HCT116 (cell line): ENCODE data around the gene C9orf85.
A peak's percentile ranks its signal among the peaks of the same experiment; 100 is the strongest.

Experiments
- CTCF ChIP-seq, 3 experiments: fragments of 200-600 bp in 1 of 3; sonication (generic) in 1 of 3; IDR thresholded peaks in 2 of 3; conservative IDR thresholded peaks in 1 of 3; 2 replicates each; pipeline ENCODE4 v1.5.1; 2012 to 2017; ENCODE audit warnings: low read depth in 2 of 3, low read length in 2 of 3, antibody characterized with exemption in 1 of 3, borderline replicate concordance in 1 of 3, control low read depth in 1 of 3, mild to moderate bottlenecking in 1 of 3, mixed read lengths in 1 of 3, mixed run types in 1 of 3, moderate library complexity in 1 of 3; ENCODE audit not compliant: insufficient read depth in 1 of 3
- ELF1 ChIP-seq: IDR thresholded peaks from 2 replicates; pipeline ENCODE4 v1.6.1; 2012; ENCODE audit warnings: low read depth, borderline replicate concordance
- MAX ChIP-seq: IDR thresholded peaks from 2 replicates; pipeline ENCODE4 v1.6.1; 2012
- POLR2A ChIP-seq: IDR thresholded peaks from 2 replicates; pipeline ENCODE4 v1.7.0; 2011; ENCODE audit warnings: borderline replicate concordance; ENCODE audit not compliant: insufficient read depth, insufficient read length; ENCODE audit errors: extremely low read depth

- TF ChIP-seq CTCF (IDR thresholded peaks at IDR 0.05 in 2 of 3, conservative IDR thresholded peaks at IDR 0.05 in 1 of 3; ENCODE audit: borderline replicate concordance in 1 of 3, insufficient read depth in 1 of 3, low read depth in 2 of 3, low read length in 2 of 3) (peak in 2 of 3 experiments; percentile 37 to 52; a peak in 3 of 6 replicates), MAX (no peak), POLR2A (no peak), ELF1 (no peak)
Observed at GRCh38 chr9:71985297-71985911, 74.0 kb downstream of the C9orf85 start.
